Measurements from ENCODE around the gene PODNL1. TPM values are rescaled to one million over a fixed set of nuclear protein-coding genes. Genes with fewer than 3 reads are reported as not detected.

Gene PODNL1
- total and polyA plus RNA-seq, 2 experiments from 2014 or later = 0.24 TPM; not detected in 1

GRCh38 chr19:13932149-13932637 lies 6.0 kb downstream of the PODNL1 start (continued):
- no peak for TF ChIP-seq ZNF462 (CRISPR knock-in tag; IDR thresholded peaks at IDR 0.05)
- TF ChIP-seq ETS1 (IDR thresholded peaks at IDR 0.05) = no peak

GRCh38 chr19:13931391-13932148 lies 6.6 kb downstream of the PODNL1 start:
- Histone ChIP-seq H3K36me3 (ENCODE audit: insufficient read depth) (0 out of 2 replicates have a peak, but pooled peaks cover 4% of the 10 kb centered on the region), H3K4me1 (ENCODE audit: insufficient read depth) (peaks cover 9% of the 10 kb centered on the region; the same call in 1 of the 2 replicates), H3K9me2 (ENCODE audit: insufficient read depth) (no peaks in the 10 kb centered on the region), H4K20me1 (replicated peaks; ENCODE audit: insufficient read depth) (no peaks in the 10 kb centered on the region; the same call in 1 of the 2 replicates), H3K27ac (ENCODE audit: low read depth) (no peak overlapping the region), H2AFZ (no peak overlapping the region), H3F3A (replicated peaks; ENCODE audit: low read depth) (peaks cover 15% of the 10 kb centered on the region), H3K4me2 (no peak overlapping the region), H3K27me3 (ENCODE audit: insufficient read depth) (no peaks in the 10 kb centered on the region), H3K4me3 (no peak overlapping the region), H3K79me2 (replicated peaks; ENCODE audit: insufficient read depth) (no peaks in the 10 kb centered on the region)
- Mint-ChIP-seq H3K9me3 (no peaks in the 10 kb centered on the region; the same call in 2 of the 3 replicates), H3K27me3 (ENCODE audit: insufficient read depth, low read depth, poor library complexity) (peaks cover 7% of the 10 kb centered on the region), H3K4me1 (peaks cover 26% of the 10 kb centered on the region), H3K36me3 (ENCODE audit: low read depth) (peaks cover 15% of the 10 kb centered on the region), H3K27ac (no peak overlapping the region), H3K4me3 (no peak overlapping the region)
- ATAC-seq (no peak), DNase-seq (ENCODE audit: low spot score) (no peak)
- TF ChIP-seq ZNF114 (CRISPR knock-in tag; IDR thresholded peaks at IDR 0.05) = no peak
- TF ChIP-seq ETS1 (IDR thresholded peaks at IDR 0.05) = no peak
- TF ChIP-seq EZH2 (IDR thresholded peaks at IDR 0.05; ENCODE audit: low read depth, unreplicated experiment) = no peak
- TF ChIP-seq REST (IDR thresholded peaks at IDR 0.05; ENCODE audit: unreplicated experiment) = no peak
- TF ChIP-seq EZH2phosphoT487 (IDR thresholded peaks at IDR 0.05; ENCODE audit: unreplicated experiment) = no peak
- no peak for TF ChIP-seq JUNB (IDR thresholded peaks at IDR 0.05; ENCODE audit: unreplicated experiment)
- no peak for TF ChIP-seq NANOG (IDR thresholded peaks at IDR 0.05; ENCODE audit: borderline replicate concordance)
- no peak for TF ChIP-seq POLR2AphosphoS5 (IDR thresholded peaks at IDR 0.05; ENCODE audit: low read depth)
- TF ChIP-seq STAT1 (IDR thresholded peaks at IDR 0.05; ENCODE audit: unreplicated experiment) = no peak
